ENCODE results near the gene VTI1A.

DNA sequence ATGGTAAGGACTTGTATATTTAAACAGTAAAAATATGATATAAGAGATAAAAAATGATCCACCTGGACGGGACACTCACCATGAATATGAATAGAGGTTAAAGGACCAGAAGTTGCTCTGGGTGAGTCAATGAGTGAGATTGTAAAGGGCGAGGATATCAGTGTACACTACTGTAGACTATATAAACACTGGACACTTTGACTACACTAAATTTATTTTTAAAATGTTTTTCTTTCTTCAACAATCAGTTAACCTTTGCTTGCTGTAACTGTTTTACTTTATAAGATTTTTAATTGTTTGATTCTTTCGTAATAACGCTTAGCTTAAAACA is 202.8 kb downstream of the VTI1A start:
- TF ChIP-seq POLR2A (IDR thresholded peaks at IDR 0.05) = no peak
- TF ChIP-seq, protein P1, sequence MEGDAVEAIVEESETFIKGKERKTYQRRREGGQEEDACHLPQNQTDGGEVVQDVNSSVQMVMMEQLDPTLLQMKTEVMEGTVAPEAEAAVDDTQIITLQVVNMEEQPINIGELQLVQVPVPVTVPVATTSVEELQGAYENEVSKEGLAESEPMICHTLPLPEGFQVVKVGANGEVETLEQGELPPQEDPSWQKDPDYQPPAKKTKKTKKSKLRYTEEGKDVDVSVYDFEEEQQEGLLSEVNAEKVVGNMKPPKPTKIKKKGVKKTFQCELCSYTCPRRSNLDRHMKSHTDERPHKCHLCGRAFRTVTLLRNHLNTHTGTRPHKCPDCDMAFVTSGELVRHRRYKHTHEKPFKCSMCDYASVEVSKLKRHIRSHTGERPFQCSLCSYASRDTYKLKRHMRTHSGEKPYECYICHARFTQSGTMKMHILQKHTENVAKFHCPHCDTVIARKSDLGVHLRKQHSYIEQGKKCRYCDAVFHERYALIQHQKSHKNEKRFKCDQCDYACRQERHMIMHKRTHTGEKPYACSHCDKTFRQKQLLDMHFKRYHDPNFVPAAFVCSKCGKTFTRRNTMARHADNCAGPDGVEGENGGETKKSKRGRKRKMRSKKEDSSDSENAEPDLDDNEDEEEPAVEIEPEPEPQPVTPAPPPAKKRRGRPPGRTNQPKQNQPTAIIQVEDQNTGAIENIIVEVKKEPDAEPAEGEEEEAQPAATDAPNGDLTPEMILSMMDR (IDR thresholded peaks at IDR 0.05) = no peak

Data from uterus (tissue), 2 donors.